Neural cell (in vitro differentiated cells): ENCODE results near the gene RAPGEF2.
A peak's percentile ranks its signal among the peaks of the same experiment; 100 is the strongest.

Experiments used
- CTCF ChIP-seq: fragments of 450-650 bp; IDR thresholded peaks from 2 replicates; pipeline ENCODE4 v1.5.1; 2014; ENCODE audit warnings: antibody characterized with exemption, mild to moderate bottlenecking, moderate library complexity; ENCODE audit not compliant: poor library complexity, severe bottlenecking
- EP300 ChIP-seq: fragments of 450-650 bp; conservative IDR thresholded peaks from 2 replicates; pipeline ENCODE4 v1.6.1; 2014; ENCODE audit warnings: antibody characterized with exemption, mild to moderate bottlenecking, moderate library complexity; ENCODE audit not compliant: poor library complexity, severe bottlenecking
- POLR2AphosphoS5 ChIP-seq: IDR thresholded peaks from 2 replicates; pipeline ENCODE4 v1.6.1; 2012
- REST ChIP-seq: IDR thresholded peaks from 2 replicates; pipeline ENCODE4 v1.6.1; 2012; ENCODE audit warnings: borderline replicate concordance
- TAF1 ChIP-seq: IDR thresholded peaks from 2 replicates; pipeline ENCODE4 v1.6.1; 2012; ENCODE audit warnings: low read depth

- TF ChIP-seq CTCF (no peak), POLR2AphosphoS5 (peak; percentile 40), EP300 (no peak), TAF1 (peak; percentile 35), REST (peak; percentile 49)
These were observed 164.3 kb downstream of the RAPGEF2 start for GRCh38 chr4:159266981-159267868.
